SJSA1 (cell line): Measurements from ENCODE around the gene GSG1L2. TPM values are rescaled to one million over a fixed set of nuclear protein-coding genes. Genes with fewer than 3 reads are reported as not detected.

Experiments used
- DNase-seq, 2 experiments: peaks; one replicate each; pipeline ENCODE4 v3.0.0-alpha.2; 2015 to 2020; ENCODE audit warnings: low spot score in 2 of 2, low read depth in 1 of 2
- H3K27ac ChIP-seq: fragments of 250-450 bp; sonication (Bioruptor Pico); 2 replicates; pipeline ENCODE4 v1.5.1; 2020; ENCODE audit warnings: mild to moderate bottlenecking, moderate library complexity
- H3K27me3 ChIP-seq: fragments of 250-450 bp; sonication (Bioruptor Pico); replicated peaks from 2 replicates; pipeline ENCODE4 v1.5.1; 2020; ENCODE audit warnings: mild to moderate bottlenecking, moderate library complexity
- H3K36me3 ChIP-seq: fragments of 250-450 bp; sonication (Bioruptor Pico); 2 replicates; pipeline ENCODE4 v1.5.1; 2020; ENCODE audit warnings: mild to moderate bottlenecking
- H3K4me1 ChIP-seq: fragments of 250-450 bp; sonication (Bioruptor Pico); replicated peaks from 2 replicates; pipeline ENCODE4 v1.6.1; 2021; ENCODE audit warnings: mild to moderate bottlenecking
- H3K4me3 ChIP-seq: fragments of 250-450 bp; sonication (Bioruptor Pico); 2 replicates; pipeline ENCODE4 v1.5.1; 2020; ENCODE audit warnings: mild to moderate bottlenecking
- H3K9me3 ChIP-seq: fragments of 250-450 bp; sonication (Bioruptor Pico); replicated peaks from 2 replicates; pipeline ENCODE4 v1.5.1; 2020; ENCODE audit warnings: mild to moderate bottlenecking
- total RNA-seq: library from RNA; depleted of rRNA; stranded (reverse); fragments of >200 nt; shearing (Covaris generic); gene quantifications from 2 replicates; pipeline ENCODE4 v1.2.3, GENCODE V29; 2014

GSG1L2 gene
- total RNA-seq, 1 experiment from 2014 or later, result not detected

DNA sequence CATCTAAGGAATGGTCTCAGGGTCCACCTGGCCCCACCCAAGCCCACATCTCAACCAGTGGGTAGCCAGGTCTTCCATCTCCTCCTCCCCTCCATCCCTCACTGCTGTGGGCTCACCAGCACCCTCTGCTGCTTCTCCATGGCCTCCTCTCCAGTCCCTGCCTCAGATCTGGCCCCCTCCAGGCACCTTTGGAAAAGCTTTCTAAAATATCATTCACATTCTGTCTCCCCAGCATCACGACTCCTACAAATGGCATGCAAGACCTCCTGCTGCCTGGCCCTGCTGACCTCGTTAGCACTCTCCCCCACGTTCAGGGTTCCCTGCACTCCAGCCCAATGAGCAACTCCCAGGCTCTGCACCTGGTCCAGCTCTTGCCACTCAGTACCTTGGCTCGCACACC lies 17.6 kb upstream of the GSG1L2 start:
- Histone ChIP-seq H3K27me3 (no peaks in the 10 kb centered on the region), H3K27ac (no peak overlapping the region), H3K36me3 (no peaks in the 10 kb centered on the region), H3K9me3 (no peaks in the 10 kb centered on the region), H3K4me1 (peaks cover 43% of the 10 kb centered on the region), H3K4me3 (no peak overlapping the region)
- no peak for DNase-seq

DNA sequence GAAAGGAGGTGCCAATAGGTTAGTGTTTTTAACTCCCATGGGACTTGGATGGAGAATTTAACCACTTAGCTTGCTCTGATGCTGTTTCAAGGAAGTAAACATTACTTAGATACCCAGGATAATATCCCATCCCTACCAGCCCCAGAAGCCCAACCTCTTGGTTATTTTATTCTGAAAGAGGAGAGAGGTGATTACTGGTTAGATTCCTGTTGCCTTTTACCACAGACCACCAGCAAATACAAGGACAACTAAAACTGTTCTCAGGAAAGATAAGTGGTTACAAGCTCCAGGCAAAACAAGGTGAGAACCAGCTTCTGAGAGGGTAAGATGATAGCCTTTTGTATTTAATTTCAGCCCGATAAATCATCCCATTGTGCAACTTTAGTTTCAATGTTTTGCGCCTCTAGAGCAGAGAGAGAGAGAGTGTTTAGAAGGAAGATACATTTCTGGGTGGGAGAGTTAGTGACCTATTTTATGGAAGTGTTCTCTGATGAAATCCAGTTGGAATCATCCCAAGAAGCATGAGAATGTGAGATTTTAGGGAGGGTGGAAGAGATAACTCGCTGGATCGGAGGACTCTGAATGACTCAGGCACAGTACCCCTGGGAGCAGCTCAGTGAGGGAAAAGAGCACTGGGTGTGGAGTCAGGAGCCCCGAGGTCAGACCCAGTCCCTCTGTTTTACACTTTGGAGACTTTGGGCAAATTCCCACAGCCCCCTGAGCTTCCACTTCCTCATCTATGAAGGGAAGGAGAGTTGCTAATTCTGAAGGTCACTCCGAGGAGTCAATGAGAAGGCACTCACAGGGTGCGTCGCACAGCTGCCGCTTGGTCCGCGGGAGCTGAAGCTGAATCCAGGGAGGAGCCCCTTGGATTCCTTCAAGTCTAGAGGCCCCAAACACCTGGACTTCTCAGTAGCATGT lies 15.9 kb upstream of the GSG1L2 start:
- peak overlapping the region; percentile 93 for H3K27ac ChIP-seq
- peak in 1 of 2 experiments; percentile 57 for DNase-seq

DNA sequence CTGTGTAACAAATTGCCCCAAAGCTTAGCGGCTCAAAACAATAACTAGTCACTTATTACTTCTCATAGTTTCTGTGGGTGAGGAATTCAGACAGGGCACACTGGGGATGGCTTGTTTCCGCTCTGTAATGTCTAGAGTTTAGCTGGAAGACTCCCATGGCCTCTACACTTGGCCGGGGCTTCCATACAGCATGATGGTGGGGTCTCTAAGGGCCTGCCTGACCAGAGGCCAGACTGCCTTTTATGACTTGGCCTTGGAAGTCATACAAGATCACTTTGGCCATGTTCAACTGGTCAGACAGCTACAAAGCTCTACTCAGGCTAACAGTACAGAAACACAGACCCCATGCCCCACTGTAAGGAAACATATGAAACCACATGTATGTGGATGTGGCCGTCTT lies 12.0 kb upstream of the GSG1L2 start:
- Histone ChIP-seq H3K27me3 (no peaks in the 10 kb centered on the region), H3K4me3 (no peak overlapping the region), H3K9me3 (no peaks in the 10 kb centered on the region), H3K4me1 (peaks cover 32% of the 10 kb centered on the region), H3K27ac (no peak overlapping the region), H3K36me3 (no peaks in the 10 kb centered on the region)
- DNase-seq, result no peak

More for the DNA sequence above, 15.9 kb upstream of the GSG1L2 start:
- no peaks in the 10 kb centered on the region for H3K36me3 ChIP-seq
- H3K27me3 ChIP-seq, result no peaks in the 10 kb centered on the region
- no peak overlapping the region for H3K4me3 ChIP-seq
- H3K9me3 ChIP-seq, result no peaks in the 10 kb centered on the region
- peaks cover 43% of the 10 kb centered on the region for H3K4me1 ChIP-seq

GRCh38 chr17:9830711-9831110 lies 8.8 kb upstream of the GSG1L2 start:
- no peak overlapping the region for H3K4me3 ChIP-seq
- peaks cover 10% of the 10 kb centered on the region for H3K4me1 ChIP-seq
- no peak for DNase-seq
- no peaks in the 10 kb centered on the region for H3K9me3 ChIP-seq
- no peaks in the 10 kb centered on the region for H3K36me3 ChIP-seq
- no peak overlapping the region for H3K27ac ChIP-seq
- H3K27me3 ChIP-seq, result no peaks in the 10 kb centered on the region

DNA sequence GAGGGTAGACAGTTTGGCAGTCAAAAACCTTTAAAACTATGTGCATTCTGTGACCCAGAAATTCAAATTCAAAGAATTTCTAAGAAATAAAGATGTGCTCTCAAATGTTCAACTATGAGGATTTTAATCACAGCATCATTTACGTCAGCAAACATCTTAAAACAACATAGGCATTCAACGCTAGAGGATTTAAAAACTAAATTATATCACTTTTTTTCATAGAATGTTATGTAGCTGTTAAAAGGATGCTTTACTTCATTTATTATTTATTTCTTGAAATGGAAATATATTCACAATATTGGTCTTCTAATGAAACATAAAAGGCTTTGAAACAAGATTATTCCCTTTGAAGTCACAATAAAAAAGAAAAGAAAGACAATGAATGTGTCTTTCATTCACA lies 7.5 kb upstream of the GSG1L2 start:
- no peaks in the 10 kb centered on the region for H3K9me3 ChIP-seq

GRCh38 chr17:9828296-9829295 lies 6.7 kb upstream of the GSG1L2 start:
- Histone ChIP-seq H3K27ac (no peak overlapping the region), H3K9me3 (no peaks in the 10 kb centered on the region), H3K4me3 (no peak overlapping the region), H3K27me3 (no peaks in the 10 kb centered on the region), H3K4me1 (peaks cover 6% of the 10 kb centered on the region; the same call in 1 of the 2 replicates), H3K36me3 (no peaks in the 10 kb centered on the region)
- peak in 1 of 2 experiments; percentile 17 for DNase-seq

More for the DNA sequence above, 7.5 kb upstream of the GSG1L2 start:
- H3K4me3 ChIP-seq, result no peak overlapping the region
- no peaks in the 10 kb centered on the region for H3K36me3 ChIP-seq
- DNase-seq, result no peak
- H3K27me3 ChIP-seq, result no peaks in the 10 kb centered on the region
- H3K27ac ChIP-seq, result no peak overlapping the region
- peaks cover 6% of the 10 kb centered on the region; the same call in 1 of the 2 replicates for H3K4me1 ChIP-seq

GRCh38 chr17:9825641-9826150 lies 3.8 kb upstream of the GSG1L2 start, which contains the start of gene GLP2R:
Gene GLP2R (plus strand): TSS chr17:9825924. CDS start chr17:9826064, 140 bp downstream.
- DNase-seq, result no peak
- Histone ChIP-seq H3K4me1 (peaks cover 6% of the 10 kb centered on the region; the same call in 1 of the 2 replicates), H3K4me3 (no peak within 1 kb of the TSS), H3K36me3 (no peaks in the 10 kb centered on the region), H3K27ac (no peak within 1 kb of the TSS), H3K27me3 (no peaks in the 10 kb centered on the region), H3K9me3 (no peaks in the 10 kb centered on the region)

GRCh38 chr17:9824797-9825338 lies 3.0 kb upstream of the GSG1L2 start:
- Histone ChIP-seq H3K27me3 (no peaks in the 10 kb centered on the region), H3K27ac (no peak overlapping the region), H3K36me3 (no peaks in the 10 kb centered on the region), H3K9me3 (no peaks in the 10 kb centered on the region), H3K4me1 (peaks cover 6% of the 10 kb centered on the region; the same call in 1 of the 2 replicates), H3K4me3 (no peak overlapping the region)
- no peak for DNase-seq

- Histone ChIP-seq H3K27ac (no peak overlapping the region), H3K27me3 (no peaks in the 10 kb centered on the region), H3K4me1 (peaks cover 6% of the 10 kb centered on the region; the same call in 1 of the 2 replicates), H3K4me3 (no peak overlapping the region), H3K36me3 (no peaks in the 10 kb centered on the region), H3K9me3 (no peaks in the 10 kb centered on the region)
- DNase-seq, result no peak
These were observed 2.2 kb upstream of the GSG1L2 start for GRCh38 chr17:9824094-9824493.

DNA sequence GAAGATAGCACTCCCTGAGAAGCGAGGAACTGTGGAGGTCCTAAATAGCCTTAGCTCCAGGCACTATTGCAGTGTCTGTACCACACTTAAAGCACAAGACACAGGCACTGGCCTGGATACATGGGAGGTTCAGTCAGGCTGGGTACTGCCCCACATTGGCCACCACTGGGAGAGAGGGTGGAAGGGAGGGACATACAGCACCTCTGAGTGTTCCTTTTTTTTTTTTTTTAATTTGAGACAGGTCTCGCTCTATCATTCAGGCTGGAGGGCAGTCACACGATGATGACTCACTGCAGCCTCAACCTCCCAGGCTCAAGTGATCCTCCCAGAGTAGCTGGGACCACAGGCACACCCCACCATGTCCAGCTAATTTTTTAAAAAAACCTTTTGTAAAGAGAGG lies 1.4 kb downstream of the GSG1L2 start:
- H3K36me3 ChIP-seq, result no peaks in the 10 kb centered on the region
- no peak for DNase-seq
- H3K4me1 ChIP-seq, result no peaks in the 10 kb centered on the region
- H3K9me3 ChIP-seq, result no peaks in the 10 kb centered on the region
- H3K27ac ChIP-seq, result no peak overlapping the region
- H3K4me3 ChIP-seq, result no peak overlapping the region
- no peaks in the 10 kb centered on the region for H3K27me3 ChIP-seq

DNA sequence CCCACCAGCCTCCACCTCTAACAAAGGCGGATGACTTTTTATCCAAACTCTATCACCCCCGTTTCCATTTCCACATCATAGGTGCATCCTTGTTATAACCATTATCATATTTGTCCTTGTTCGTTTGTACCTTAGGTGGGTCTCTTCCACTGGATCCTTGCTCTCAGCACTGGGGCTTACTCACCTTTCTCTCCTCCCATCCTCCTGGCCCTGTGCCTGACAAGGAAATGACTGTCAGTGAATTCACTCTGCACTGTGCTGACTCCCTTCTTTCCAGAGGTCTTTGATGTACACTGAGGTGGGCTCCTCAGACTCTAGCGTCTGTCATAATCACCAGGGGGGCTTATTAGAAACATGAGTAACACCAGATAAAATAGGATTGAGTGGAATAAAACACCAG lies 3.1 kb downstream of the GSG1L2 start:
- no peak overlapping the region for H3K4me3 ChIP-seq
- H3K9me3 ChIP-seq, result no peaks in the 10 kb centered on the region
- H3K27ac ChIP-seq, result no peak overlapping the region
- no peaks in the 10 kb centered on the region for H3K27me3 ChIP-seq
- DNase-seq, result no peak
- H3K4me1 ChIP-seq, result no peaks in the 10 kb centered on the region
- H3K36me3 ChIP-seq, result no peaks in the 10 kb centered on the region

DNA sequence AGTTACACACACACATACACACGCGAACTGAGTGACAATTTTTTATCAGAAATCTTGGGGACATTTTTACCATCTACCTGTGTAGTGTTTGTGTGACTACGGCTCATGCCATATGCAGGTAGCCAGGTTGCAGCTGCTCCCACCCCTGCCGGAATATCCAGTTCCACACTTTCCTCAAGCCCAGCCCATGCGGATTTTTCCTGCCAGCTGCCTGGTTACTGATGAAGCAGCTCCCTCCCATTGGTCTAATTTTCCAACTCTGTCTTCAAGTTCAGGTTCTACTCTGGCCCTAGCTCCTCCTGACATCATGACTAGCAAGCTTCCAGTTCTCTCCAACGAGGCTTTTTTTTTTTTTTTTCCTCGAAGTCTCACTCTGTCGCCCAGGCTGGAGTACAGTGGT lies 4.8 kb downstream of the GSG1L2 start:
- Histone ChIP-seq H3K4me3 (no peak overlapping the region), H3K4me1 (no peaks in the 10 kb centered on the region), H3K27ac (no peak overlapping the region), H3K36me3 (no peaks in the 10 kb centered on the region), H3K27me3 (no peaks in the 10 kb centered on the region), H3K9me3 (no peaks in the 10 kb centered on the region)
- DNase-seq, result no peak

DNA sequence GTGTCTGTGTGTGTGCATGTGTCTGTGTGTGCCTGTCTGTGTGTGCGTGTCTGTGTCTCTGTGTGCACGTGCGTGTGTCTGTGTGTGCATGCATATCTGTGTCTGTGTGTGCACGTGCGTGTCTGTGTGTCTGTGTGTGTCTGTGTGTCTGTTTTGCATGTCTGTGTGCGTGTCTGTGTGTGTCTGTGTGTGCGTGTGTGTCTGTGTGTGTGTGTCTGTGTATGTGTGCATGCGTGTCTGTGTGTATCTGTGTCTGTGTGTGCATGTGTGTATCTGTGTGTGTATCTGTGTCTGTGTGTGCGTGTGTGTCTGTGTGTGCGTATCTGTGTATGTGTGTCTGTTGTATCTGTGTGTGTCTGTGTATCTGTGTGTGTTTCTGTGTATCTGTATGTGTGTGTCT lies 5.4 kb downstream of the GSG1L2 start:
- H3K4me3 ChIP-seq, result no peak overlapping the region
- H3K27ac ChIP-seq, result no peak overlapping the region
- DNase-seq, result no peak
- no peaks in the 10 kb centered on the region for H3K27me3 ChIP-seq
- no peaks in the 10 kb centered on the region for H3K9me3 ChIP-seq
- no peaks in the 10 kb centered on the region for H3K36me3 ChIP-seq
- H3K4me1 ChIP-seq, result no peaks in the 10 kb centered on the region
